ENCODE data around the gene RHBDL3.

RHBDL3 gene

DNA sequence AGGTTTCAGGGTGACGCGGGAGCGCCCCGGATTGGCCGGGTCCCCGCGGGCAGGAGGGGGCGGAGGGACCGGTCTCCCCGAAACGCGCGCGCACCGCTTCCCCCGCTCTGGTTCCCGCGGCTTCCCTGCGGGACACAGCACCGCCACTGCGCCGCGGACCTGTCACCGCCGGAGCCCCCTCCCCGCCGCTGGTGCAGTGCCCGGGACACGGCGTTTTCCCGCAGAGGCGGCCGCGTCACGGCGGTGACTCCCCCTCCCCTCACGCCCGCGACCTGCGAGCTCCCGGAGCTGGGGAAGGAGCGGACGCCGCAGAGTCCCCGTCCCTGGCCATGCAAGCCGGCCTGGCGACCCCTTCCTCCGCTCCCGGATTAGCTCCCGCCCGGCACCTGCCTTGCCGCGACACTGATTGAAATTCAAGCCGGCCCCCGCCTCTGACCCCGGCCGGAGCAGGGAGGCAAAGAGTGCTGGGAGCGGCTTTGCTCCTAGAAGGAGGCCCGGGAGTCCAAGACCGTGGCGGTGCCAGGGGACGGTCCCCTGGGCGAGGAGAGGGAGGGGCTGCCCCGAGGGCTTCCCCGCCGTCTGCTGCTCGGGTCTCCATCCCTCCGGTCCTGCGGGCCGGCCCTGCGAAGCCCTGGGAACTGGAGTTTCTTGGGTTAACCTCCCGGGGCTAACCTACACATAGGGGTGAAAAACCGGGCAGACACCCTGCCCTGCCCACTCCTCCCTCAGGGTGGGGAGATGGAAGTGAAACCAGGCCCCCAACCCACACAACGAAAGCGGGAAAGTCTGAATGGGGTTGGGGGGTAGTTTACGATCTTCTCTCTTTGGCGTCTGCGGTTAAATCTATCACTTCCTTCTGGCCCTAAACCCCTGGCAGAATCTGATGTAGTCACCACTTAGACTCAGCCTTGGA lies 1.0 kb downstream of the RHBDL3 start:
- no peak for DNase-seq (ENCODE audit: low read depth)

DNA sequence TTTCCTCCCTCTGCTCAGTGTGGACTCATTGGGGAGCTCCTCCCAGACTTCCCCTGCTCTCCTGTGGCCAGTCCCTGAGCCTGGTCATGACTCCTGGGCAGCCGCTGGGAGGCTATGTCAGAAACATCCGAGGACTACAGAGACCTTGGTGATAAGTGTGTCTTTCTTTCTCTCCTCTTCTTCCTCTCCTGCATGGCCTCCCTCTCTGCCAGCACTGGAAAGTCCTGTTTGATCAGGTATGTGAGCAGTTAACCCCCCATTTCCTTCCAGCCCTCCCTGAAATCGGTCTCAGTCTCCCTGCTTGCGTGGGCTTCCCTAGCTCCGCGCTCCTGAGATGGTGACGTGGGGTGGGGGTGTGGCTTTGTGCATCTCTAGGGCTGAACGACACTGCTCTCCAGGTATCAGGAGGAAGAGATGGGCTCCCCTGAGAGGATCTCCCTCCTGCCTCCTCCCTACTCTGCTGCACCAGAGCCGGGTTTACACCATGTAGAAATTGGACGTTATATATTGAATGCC lies 2.1 kb downstream of the RHBDL3 start:
- no peak for DNase-seq (ENCODE audit: low read depth)

DNA sequence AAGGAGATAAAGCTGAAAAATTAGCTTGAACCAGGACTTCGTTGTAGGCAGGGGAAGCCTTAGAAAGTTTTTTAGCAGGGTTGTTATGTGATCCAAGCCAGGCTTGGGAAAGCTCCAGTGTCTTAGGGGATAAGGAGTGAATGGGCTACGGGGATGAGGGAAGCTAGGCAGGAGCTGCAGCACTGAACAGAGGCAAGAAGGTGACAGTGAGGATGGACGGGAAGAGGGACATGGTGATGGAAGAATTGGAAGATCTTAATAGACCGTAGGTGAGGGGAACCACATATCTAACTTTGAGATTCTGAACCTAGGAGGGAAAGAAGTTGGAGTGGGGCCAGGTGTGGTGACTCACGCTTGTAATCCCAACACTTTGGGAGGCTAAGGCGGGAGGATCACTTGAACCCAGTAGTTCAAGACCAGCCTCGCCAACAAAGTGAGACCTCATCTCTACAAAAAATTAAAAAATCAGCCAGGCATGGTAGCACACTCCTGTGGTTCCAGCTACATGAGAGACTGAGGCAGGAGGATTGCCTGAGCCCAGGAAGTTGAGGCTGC lies 3.2 kb downstream of the RHBDL3 start:
- DNase-seq (ENCODE audit: low read depth): no peak

DNA sequence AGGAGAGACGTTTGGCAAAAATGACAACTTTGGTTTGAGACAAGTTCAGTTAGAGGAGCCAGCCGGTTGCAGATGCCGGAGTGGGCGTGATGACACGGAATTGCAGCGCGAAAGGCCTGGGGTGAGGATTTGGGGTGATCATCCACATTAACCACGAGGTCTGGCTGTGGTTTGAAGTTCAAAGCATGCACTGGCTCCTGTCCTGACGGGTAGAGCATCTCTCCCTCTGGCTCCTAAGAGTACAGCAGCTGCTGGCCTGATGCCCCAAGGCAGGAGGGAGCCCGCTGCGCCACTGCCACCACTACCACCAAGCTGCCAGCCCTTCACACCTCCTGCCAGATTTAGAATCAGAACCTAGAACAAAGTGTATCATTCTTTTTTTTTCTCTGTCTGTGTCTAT lies 3.7 kb downstream of the RHBDL3 start:
- DNase-seq (ENCODE audit: low read depth): no peak

DNA sequence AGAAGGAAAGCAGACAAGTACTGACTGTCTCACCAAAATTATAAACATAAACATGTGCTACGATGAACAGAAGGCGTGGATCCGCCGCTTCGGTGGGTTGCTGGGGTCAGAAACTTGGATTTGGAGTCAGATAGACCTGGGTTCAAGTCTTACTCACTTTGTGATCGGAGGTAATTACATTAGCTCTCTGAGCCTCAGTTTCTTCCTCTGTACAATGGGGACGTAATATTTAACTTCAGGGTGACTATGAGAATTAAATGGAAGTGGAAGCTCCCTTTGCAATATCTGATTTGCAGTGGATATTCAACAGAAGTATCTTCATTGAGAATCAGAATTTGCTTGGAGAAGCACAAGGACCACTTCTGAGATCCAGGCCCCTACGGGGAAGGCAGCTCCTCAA lies 6.2 kb downstream of the RHBDL3 start:
- no peak for DNase-seq (ENCODE audit: low read depth)

DNA sequence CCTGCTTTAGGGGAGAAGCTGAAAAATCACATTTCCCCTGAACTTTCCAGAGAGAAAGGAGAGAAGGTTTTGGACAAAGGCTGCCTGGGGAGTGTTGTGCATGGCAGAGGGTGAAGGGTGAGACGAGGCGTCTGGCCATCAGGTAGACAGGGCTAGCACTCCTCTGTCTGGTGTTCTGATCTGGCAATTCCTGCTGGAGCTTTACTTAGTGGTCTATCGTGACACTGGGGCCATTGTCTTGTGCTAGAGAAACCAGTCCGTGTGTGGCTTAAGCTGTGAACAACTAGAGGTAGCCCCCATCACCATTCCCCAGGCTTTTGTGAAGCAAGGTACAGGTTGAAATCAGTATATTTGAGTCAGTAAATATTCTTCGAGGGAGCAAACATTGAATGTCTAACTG lies 8.5 kb downstream of the RHBDL3 start:
- no peak for DNase-seq (ENCODE audit: low read depth)

DNA sequence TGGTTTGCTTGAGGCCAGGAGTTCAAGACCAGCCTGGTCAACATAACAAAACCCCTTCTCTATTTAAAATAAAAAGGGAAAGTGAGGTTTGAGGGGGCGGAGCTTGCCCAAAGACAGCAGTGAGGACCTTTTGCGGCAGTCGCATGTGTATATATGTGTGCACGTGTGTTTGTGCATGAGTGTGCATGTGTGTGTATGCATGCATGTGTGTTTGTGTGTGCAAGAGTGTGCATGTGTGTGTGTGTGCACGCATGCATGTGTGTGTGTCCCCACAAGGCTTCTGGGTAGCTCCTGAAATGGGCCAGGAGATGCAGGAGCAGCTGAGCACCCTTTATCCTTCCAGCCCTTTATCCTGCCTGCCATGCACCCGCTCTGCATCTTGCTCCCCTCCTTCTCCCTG lies 9.0 kb downstream of the RHBDL3 start:
- DNase-seq (ENCODE audit: low read depth): no peak

DNA sequence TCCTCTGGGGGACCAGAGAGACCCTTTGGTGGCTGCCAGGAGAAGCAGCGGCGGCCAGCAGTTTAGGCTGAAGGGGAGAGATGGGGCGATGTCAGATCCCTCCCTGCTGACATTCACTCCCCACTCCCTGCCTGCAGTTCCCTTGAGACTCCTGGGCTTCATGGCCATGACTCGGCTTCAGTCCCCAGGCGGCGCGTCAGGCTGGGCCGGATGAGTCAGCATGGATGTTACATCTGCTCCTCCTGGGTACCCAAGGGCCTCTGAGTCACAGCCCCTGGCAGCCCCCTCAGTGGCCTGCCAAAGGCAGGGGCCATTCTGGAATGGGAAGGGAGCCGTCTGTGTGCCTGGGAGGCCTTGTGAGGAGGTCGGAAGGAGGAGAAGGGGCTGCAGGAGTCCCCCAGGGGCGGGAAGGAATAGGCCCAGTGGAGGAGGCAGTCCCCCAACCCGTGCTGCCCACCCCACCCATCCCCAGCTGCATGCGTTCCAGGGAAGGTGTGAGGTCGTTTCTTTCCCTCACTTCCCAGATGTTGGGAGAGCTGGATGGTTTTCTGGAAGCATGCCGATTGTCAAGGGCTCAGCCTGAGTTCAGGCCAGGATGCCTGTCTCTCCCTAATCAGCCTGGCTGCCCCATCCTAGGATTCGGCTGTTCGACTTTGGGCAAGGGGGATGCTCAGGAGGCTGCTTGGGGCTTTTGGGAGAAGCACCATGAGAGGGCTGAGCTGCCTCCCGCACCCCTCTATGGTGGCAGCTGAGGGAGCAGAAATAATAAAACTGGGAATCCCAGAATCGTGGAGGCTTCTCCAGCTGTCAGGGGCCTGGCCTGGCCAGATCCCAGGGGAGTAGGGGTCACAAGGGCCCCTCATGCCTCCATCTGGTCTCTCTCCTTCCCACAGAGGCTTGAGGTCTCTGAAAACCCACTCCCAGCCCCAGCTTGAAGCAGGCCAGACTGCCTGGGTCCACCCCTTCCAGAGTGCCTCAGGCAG lies 9.7 kb downstream of the RHBDL3 start:
- DNase-seq (ENCODE audit: low read depth): no peak

DNA sequence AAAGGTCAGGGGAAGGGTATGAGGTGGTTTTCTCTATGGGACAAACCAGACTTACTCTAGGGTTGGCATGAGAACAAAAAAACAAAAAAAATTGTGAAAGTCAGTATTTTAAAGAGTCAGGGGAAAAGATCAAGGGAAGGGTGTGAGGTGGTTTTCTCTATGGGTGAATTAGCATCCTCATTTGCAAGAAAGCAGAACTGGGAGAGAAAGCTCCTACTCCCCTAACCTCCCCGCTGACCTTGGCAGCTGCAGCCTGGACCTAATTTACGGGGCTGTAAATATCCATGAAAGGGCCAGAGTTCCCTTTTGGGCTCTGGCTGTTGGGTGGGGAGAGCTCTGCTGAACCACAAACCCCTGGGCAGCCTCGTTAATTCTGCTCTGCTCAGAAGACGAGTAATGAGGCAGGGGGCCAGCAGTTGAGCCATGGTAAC lies 10.6 kb downstream of the RHBDL3 start:
- no peak for DNase-seq (ENCODE audit: low read depth)

DNA sequence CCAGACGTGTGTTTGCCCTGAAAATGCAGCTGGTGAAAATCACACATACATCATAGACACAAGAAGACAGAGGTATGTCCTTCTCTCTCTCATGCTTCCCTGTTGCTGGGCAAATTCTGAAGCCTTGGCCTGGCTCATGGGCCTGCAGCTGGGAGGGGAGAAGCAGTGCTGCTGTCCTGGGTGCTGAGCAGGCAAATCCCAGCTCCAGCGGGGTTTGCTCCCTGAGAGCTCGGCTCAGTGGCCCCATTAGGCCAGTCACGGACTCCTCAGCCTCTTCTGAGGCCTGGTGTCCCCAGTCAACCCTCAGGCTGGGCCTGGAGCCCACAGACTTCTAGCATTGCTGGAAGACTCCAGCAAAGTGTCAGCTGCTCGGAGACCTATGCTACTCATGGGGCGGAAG lies 11.7 kb downstream of the RHBDL3 start:
- DNase-seq (ENCODE audit: low read depth): no peak

DNA sequence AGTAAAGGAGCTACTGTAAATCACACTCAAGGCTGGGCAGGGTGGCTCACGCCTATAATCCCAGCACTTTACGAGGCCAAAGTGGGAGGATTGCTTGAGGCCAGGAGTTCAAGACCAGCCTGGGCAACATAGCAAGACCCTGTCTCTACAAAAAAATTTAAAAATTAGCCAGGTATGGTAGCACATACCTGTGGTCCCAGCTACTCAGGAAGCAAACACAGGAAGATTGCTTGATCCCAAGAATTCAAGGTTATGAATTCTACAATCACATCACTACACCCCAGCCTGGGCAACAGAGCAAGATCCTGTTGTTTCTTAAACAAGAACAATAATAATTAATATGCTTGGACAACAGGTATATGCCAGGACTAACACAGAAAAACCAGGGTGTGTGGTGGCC lies 13.2 kb downstream of the RHBDL3 start:
- no peak for DNase-seq (ENCODE audit: low read depth)

DNA sequence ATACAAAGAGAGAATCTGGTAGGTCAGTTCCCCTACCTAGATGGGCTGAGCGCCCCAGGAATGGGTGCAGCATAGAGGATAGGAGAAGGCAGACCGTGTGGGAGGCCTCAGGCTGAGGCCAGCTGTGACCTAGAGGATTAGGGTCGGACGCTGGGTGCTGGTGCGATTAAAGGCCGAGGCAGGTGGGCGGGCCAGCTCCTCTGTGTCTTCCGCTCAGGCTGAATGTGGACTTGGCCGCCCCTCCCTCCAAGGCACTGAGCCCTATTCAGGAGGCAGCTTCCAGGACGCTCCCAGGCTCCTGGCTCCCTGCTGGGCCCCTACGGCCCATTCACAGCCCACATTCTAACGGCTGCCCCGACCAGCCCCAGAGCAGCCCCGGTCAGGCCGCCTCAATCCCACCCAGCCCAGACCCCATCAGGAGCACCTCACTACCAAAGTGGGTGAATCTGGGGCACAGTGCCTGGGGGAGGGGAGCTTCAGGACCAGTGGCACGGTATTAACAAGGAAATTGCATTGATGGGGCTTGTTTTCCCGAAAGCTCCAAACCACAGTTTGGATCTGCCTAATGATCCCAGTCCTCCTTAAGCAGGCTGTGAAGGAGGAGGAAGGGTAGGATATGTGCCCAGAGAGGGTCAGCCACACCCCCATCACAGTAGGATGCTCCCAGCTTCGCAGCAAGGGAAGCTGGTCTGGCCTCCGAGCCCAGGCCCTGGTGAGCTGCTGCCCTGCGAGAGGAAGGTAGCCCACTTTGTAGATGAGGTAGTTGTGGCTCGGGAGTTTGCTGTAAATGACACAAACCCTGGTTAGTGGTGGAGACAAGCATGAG lies 14.5 kb downstream of the RHBDL3 start:
- DNase-seq (ENCODE audit: low read depth): no peak

DNA sequence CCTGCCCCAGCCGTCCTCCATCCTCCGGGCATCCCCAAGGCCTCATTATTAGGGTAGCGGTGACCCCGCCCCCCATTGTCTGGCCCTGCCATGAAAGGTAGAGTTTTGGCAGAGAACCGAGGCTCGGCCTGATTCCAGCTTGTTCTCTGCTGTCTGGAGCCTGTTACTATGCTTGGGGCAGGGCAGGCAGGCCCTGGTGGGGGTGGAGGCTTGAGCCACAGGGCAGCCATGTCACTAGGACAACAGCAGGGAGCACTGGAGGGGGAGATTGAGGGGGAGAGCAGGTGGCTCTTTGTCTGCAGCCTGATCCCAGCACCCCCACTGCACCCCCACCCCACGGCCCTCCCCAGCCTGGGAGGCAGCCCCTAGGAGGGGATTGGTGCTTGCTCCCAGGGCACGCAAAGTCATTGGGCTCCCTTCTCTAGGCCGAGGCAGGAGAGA lies 15.4 kb downstream of the RHBDL3 start:
- DNase-seq (ENCODE audit: low read depth): no peak

DNA sequence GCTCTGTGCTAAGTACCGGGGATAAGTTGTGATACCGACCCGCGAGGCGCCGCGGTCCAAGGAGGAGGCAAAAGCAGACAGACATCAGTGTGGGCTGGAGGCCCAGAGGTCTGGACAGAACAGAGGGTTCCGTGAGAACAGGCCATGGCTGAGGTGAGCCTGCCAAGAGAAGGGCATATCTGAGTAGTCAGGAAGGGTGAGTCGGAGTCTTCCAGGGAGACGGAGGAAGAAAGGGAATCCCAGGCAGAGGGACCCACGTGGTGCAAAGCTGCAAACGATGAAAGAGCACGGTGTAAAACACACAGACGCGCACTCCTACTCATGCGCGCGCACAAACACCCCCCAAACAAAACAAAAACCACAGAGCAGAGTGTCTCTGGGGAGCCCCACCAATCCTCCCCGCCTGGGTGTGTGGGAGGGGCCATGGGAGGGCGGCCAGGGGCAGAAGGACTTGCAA lies 18.1 kb downstream of the RHBDL3 start:
- DNase-seq (ENCODE audit: low read depth): no peak

DNA sequence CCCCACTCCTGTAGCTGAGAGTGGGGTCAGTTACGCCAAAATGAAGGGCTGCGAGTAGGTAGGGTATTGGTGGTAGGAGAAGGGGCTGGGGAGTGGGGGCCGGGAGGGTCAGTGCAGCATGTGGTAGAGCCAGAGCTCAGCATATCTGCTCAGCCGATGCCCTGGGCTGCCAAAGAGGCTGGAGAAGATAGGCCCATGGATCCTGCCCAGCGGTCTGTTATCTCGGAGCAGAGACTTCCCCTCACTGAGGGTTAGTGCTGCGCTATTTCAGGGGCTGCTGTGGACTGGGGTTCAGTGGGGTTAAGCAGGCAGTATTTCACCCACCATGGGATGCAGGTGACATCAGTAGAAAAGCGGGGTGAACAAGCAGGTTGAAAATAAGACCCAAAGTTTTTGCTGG lies 19.7 kb downstream of the RHBDL3 start:
- DNase-seq (ENCODE audit: low read depth): no peak

DNA sequence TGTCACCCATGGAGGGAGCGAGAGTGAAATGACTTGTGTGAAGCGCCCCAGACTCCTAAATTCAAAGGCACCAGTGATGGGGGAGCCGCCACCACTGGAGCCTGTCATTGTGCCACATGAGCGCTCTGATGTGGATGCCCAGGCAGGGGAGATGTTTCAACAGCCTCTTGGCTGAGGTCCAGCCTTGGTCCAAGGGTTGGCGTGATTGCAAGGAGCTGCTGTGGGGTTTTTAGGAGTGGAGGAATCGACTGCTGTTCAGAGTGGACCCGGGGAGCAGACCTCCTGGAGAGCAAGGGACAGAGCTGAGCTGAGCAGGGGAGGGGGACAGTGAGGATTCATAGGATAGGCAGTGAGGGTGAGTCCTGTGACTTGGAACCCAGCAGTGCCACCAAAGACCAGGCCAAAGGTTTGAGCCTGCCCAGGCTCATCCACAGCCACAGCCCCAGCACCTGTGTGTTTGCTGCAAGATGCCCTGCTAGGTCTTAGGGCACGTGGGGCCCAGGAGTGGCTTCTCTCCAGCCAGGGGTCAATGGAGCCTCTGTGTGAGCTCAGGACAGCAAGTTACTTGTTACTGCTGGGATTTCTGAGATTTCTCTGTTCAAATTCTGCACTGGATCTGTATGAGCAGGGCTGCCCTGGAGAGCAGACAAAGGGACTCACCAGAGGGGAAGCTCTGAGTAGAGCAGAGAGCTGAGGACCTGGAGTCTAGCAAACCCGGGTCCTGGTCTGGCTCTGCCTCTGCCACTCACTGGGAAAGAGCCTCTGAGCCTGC lies 20.3 kb downstream of the RHBDL3 start:
- no peak for DNase-seq (ENCODE audit: low read depth)

DNA sequence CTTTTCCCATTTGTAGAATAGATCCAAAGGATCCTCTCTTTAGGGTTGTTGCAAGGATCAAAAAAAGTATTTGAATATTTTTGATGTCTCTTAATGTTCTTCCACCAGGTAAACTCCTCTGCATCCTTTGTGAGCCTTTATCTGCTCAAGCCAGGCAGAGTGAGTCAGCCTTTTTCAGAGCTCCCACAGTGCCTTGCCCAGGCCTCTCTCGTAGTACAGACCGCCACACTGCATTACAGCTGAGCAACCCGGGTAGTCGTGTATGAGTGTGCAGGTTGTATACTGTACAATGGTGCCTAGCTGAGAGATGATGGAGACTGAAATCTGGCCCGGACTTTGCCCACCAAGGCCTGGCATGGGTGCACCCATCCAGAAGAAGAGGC lies 20.9 kb downstream of the RHBDL3 start:
- DNase-seq (ENCODE audit: low read depth): no peak

DNA sequence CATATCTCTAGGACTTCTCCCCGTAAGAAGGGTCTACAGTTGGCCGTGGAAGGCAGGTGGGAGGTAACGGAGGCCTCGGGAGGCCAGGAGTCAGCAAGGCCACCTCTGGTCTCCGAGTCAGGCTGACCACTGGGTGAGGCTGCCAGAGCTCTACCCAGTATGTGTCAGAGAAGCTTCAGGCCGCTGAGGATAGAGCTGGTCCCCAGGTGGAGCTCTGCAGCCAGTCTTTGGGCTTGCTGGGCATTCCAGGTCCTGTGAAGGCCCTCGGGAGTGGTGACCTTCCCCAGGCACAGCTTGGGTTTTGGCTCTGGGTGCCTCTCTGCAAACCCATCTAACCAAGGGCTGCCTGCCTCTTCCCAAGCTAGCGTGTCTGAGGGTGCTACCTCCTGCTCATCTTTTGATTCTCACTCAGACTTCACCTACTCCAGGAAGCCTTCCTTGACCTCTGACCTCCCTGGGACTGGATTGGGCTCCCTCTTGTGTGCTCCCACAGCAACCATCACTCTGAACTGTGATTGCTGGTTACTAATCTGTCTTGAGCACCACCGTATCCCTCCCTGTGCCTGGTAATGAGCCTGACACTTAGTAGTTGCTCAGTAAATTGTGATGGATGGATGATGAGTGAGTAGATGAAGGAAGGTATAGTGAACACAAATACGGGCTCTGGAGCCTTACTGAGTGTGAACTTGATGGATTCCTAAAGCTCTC lies 22.3 kb downstream of the RHBDL3 start:
- DNase-seq (ENCODE audit: low read depth): no peak

DNA sequence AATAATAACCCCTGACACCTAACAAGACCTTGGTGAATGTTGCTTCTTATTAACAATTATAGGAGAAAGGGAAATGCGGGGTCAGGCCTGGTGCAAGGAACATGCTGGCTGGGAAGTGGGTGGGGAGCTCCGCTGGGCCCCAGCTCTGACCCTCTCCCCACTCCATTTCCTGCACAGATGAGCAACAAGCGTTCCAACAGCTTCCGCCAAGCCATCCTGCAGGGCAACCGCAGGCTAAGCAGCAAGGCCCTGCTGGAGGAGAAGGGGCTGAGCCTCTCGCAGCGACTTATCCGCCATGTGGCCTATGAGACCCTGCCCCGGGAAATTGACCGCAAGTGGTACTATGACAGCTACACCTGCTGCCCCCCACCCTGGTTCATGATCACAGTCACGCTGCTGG lies 23.0 kb downstream of the RHBDL3 start:
- DNase-seq (ENCODE audit: low read depth): no peak

Measured in stimulated activated CD8-positive, alpha-beta memory T cell treated with anti-CD3 and anti-CD28 coated beads, Interleukin-4, amount 100 ng/mL, for 24 hours (primary cell).